NCI-H748 treated with DMSO at 0.1 percent for 48 hours (cell line): Measurements from ENCODE around the gene DNAL1.
"Not testable (repeated sequence)": the region's sequence is repeated elsewhere in the genome, so short reads cannot be mapped to it uniquely, and the experiment has no call there.

Experiments
- DNase-seq: peaks from one replicate; lab custom pipeline; 2025; lab: John Stamatoyannopoulos, UW

The DNAL1 gene

GRCh38 chr14:73708076-73708475 lies 63.3 kb downstream of the DNAL1 start:
- not testable (repeated sequence) for DNase-seq

- DNase-seq: no peak
Measured at GRCh38 chr14:73709904-73710469, 65.2 kb downstream of the DNAL1 start.

- no peak for DNase-seq
Measured at GRCh38 chr14:73710737-73711136, 66.0 kb downstream of the DNAL1 start.

- DNase-seq: no peak
Measured at GRCh38 chr14:73712071-73712506, 67.3 kb downstream of the DNAL1 start.

GRCh38 chr14:73712540-73713180 lies 67.9 kb downstream of the DNAL1 start:
- DNase-seq: peak; percentile 39

GRCh38 chr14:73713206-73713802 lies 68.5 kb downstream of the DNAL1 start:
- no peak for DNase-seq

- DNase-seq: peak; percentile 89
Measured at GRCh38 chr14:73713803-73714655, 69.2 kb downstream of the DNAL1 start, which contains the start of gene PNMA1. PNMA1 (minus strand) TSS chr14:73714384; CDS start chr14:73713639, 745 bp downstream.

- peak; percentile 84 for DNase-seq
Measured at GRCh38 chr14:73714656-73715081, 69.9 kb downstream of the DNAL1 start.

- no peak for DNase-seq
Measured at GRCh38 chr14:73715707-73716106, 70.9 kb downstream of the DNAL1 start.

GRCh38 chr14:73717266-73717665 lies 72.5 kb downstream of the DNAL1 start:
- DNase-seq: no peak

GRCh38 chr14:73717711-73718417 lies 73.1 kb downstream of the DNAL1 start:
- DNase-seq: no peak

GRCh38 chr14:73718418-73719251 lies 73.8 kb downstream of the DNAL1 start:
- DNase-seq: no peak

- DNase-seq: no peak
Measured at GRCh38 chr14:73719361-73719760, 74.6 kb downstream of the DNAL1 start.

GRCh38 chr14:73719791-73720190 lies 75.0 kb downstream of the DNAL1 start:
- no peak for DNase-seq

GRCh38 chr14:73720636-73721035 lies 75.8 kb downstream of the DNAL1 start:
- DNase-seq: no peak

- DNase-seq: no peak
Measured at GRCh38 chr14:73721101-73721821, 76.5 kb downstream of the DNAL1 start.

GRCh38 chr14:73722581-73722980 lies 77.8 kb downstream of the DNAL1 start:
- DNase-seq: no peak

- DNase-seq: no peak
Measured at GRCh38 chr14:73723406-73723796, 78.6 kb downstream of the DNAL1 start.

GRCh38 chr14:73723797-73724661 lies 79.2 kb downstream of the DNAL1 start:
- DNase-seq: no peak
